Peyer's patch (tissue), 4 donors: Measurements from ENCODE around the gene CRLF1. TPM values are rescaled to one million over a fixed set of nuclear protein-coding genes. Genes with fewer than 3 reads are reported as not detected.

ENCODE experiments used
- DNase-seq, 3 donors: peaks; one replicate each; pipeline ENCODE4 v3.0.0-alpha.2; 2017 to 2019
- H3K27ac ChIP-seq, 4 donors: fragments of 200-600 bp; sonication (generic); one replicate each; pipeline ENCODE4 v1.5.1; 2016 to 2019
- H3K27me3 ChIP-seq, 2 donors: fragments of 200-600 bp; sonication (generic); one replicate each; pipeline ENCODE4 v1.5.1; 2019
- H3K36me3 ChIP-seq, 3 donors: fragments of 200-600 bp; sonication (generic); one replicate each; pipeline ENCODE4 v1.5.1; 2016 to 2019
- H3K4me1 ChIP-seq, 4 donors: fragments of 200-600 bp; sonication (generic); one replicate each; pipeline ENCODE4 v1.5.1; 2016 to 2019
- H3K4me3 ChIP-seq, 4 donors: fragments of 200-600 bp; sonication (generic); 1 replicate in 3 of 4; 2 replicates in 1 of 4; pipeline ENCODE4 v1.5.1; 2016 to 2019; ENCODE audit warnings: mild to moderate bottlenecking in 1 of 4
- H3K9me3 ChIP-seq, 4 donors: fragments of 200-600 bp; sonication (generic); one replicate each; pipeline ENCODE4 v1.5.1; 2016 to 2019; ENCODE audit warnings: mild to moderate bottlenecking in 1 of 4
- CTCF ChIP-seq, 6 experiments: fragments of 450-650 bp in 4 of 6; fragments of 200-600 bp in 2 of 6; sonication (generic) in 1 of 6; IDR thresholded peaks; one replicate each; pipeline ENCODE4 v1.5.1; 2017 to 2019; ENCODE audit warnings: antibody characterized with exemption in 6 of 6, mild to moderate bottlenecking in 3 of 6, moderate library complexity in 1 of 6
- POLR2A ChIP-seq, 2 donors: fragments of 450-650 bp; IDR thresholded peaks; one replicate each; pipeline ENCODE4 v1.5.1; 2017; ENCODE audit warnings: antibody characterized with exemption in 2 of 2, mild to moderate bottlenecking in 2 of 2, moderate library complexity in 2 of 2
- total RNA-seq, 4 donors: library from RNA; depleted of rRNA; stranded (reverse); fragments of >200 nt; gene quantifications; one replicate each; pipeline ENCODE4 v1.1.0, GENCODE V29; 2016

The CRLF1 gene
- total RNA-seq, 4 donors from 2014 or later, result 4.0 to 28.9 (median 23.3) TPM

GRCh38 chr19:18589380-18590272 lies 17.0 kb downstream of the CRLF1 start:
- H3K4me3 ChIP-seq, result peak overlapping the region; percentile 69 to 93 (median 85)
- peaks cover 0 to 11% (median 0%) of the 10 kb centered on the region in 3 donors for H3K36me3 ChIP-seq
- H3K27me3 ChIP-seq, result no peaks in the 10 kb centered on the region
- peaks cover 0 to 23% (median 6%) of the 10 kb centered on the region in 4 donors for H3K4me1 ChIP-seq
- peak overlapping the region; percentile 81 to 90 (median 88) for H3K27ac ChIP-seq
- TF ChIP-seq CTCF (IDR thresholded peaks at IDR 0.05) (peak in 4 of 6 experiments; percentile 11 to 61 (median 56)), POLR2A (IDR thresholded peaks at IDR 0.05) (no peak)
- DNase-seq, result peak; percentile 53 to 84 (median 83)
- H3K9me3 ChIP-seq, result no peaks in the 10 kb centered on the region

GRCh38 chr19:18588611-18589379 lies 17.8 kb downstream of the CRLF1 start, which contains the start of gene REX1BD:
Gene REX1BD, plus strand, starts transcription at chr19:18588798. Its CDS starts 4 bp downstream, at chr19:18588802.
- H3K4me1 ChIP-seq, result peaks cover 0 to 15% (median 3%) of the 10 kb centered on the region in 4 donors
- peak within 1 kb of the TSS; percentile 69 to 93 (median 85) for H3K4me3 ChIP-seq
- H3K27me3 ChIP-seq, result no peaks in the 10 kb centered on the region
- TF ChIP-seq POLR2A (IDR thresholded peaks at IDR 0.05) (peak; percentile 37 to 38), CTCF (IDR thresholded peaks at IDR 0.05) (peak; percentile 80 to 93 (median 89))
- peak; percentile 82 to 92 (median 90) for DNase-seq
- H3K36me3 ChIP-seq, result peaks cover 0 to 11% (median 0%) of the 10 kb centered on the region in 3 donors
- no peaks in the 10 kb centered on the region for H3K9me3 ChIP-seq
- H3K27ac ChIP-seq, result peak within 1 kb of the TSS; percentile 81 to 90 (median 88)

GRCh38 chr19:18587962-18588610 lies 18.5 kb downstream of the CRLF1 start:
- H3K9me3 ChIP-seq, result no peaks in the 10 kb centered on the region
- peaks cover 0 to 11% (median 0%) of the 10 kb centered on the region in 3 donors for H3K36me3 ChIP-seq
- H3K4me1 ChIP-seq, result peaks cover 0 to 14% (median 3%) of the 10 kb centered on the region in 4 donors
- no peak for DNase-seq
- TF ChIP-seq CTCF (IDR thresholded peaks at IDR 0.05) (no peak), POLR2A (IDR thresholded peaks at IDR 0.05) (no peak)
- H3K27me3 ChIP-seq, result no peaks in the 10 kb centered on the region
- H3K4me3 ChIP-seq, result peak overlapping the region; percentile 69 to 93 (median 85)
- peak overlapping the region; percentile 81 to 90 (median 88) for H3K27ac ChIP-seq

- peak overlapping the region in 2 of 4 donors; percentile 88 to 89 for H3K27ac ChIP-seq
- H3K9me3 ChIP-seq, result no peaks in the 10 kb centered on the region
- H3K36me3 ChIP-seq, result peaks cover 0 to 11% (median 0%) of the 10 kb centered on the region in 3 donors
- H3K27me3 ChIP-seq, result no peaks in the 10 kb centered on the region
- H3K4me1 ChIP-seq, result peaks cover 0 to 14% (median 3%) of the 10 kb centered on the region in 4 donors
- TF ChIP-seq POLR2A (IDR thresholded peaks at IDR 0.05), result no peak
- no peak for TF ChIP-seq CTCF (IDR thresholded peaks at IDR 0.05)
- DNase-seq, result no peak
- H3K4me3 ChIP-seq, result no peak overlapping the region
Observed at GRCh38 chr19:18587561-18587960, 19.0 kb downstream of the CRLF1 start.

- H3K4me1 ChIP-seq, result peaks cover 0 to 14% (median 3%) of the 10 kb centered on the region in 4 donors
- no peaks in the 10 kb centered on the region for H3K27me3 ChIP-seq
- no peak for DNase-seq
- TF ChIP-seq CTCF (IDR thresholded peaks at IDR 0.05) (peak in 1 of 6 experiments; percentile 9), POLR2A (IDR thresholded peaks at IDR 0.05) (no peak)
- H3K27ac ChIP-seq, result no peak overlapping the region
- no peaks in the 10 kb centered on the region for H3K9me3 ChIP-seq
- no peak overlapping the region for H3K4me3 ChIP-seq
- peaks cover 0 to 11% (median 0%) of the 10 kb centered on the region in 3 donors for H3K36me3 ChIP-seq
Observed at GRCh38 chr19:18586306-18586705, 20.3 kb downstream of the CRLF1 start.
